ENCODE data around the gene CMKLR1. TPM values are rescaled to one million over a fixed set of nuclear protein-coding genes. Genes with fewer than 3 reads are reported as not detected.

CMKLR1 gene
- total and polyA plus RNA-seq, 2 donors (not counting 1 experiment from before 2014, with no cell fraction given) = 0.82 TPM; not detected in 1

DNA sequence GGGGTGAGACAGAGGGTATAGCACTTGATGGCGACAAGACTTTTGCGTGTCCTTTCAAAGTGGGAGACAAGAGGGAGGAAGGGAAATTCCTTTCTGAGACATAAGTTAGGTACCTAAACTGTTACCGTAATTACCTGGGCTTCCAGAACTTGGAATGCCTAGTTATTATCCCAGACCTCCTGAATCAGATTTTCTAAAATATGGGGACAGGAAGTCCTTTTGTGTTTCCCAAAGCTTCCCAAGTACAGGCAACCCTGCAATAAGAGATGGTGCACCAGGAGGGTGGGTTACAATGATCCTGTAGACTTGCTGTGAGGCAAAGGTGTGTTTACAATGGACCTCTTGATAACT is 83.9 kb downstream of the CMKLR1 start:
- Histone ChIP-seq H3K4me2 (ENCODE audit: extremely low read depth, insufficient read depth, low read length) (no peak overlapping the region), H3K4me1 (ENCODE audit: control insufficient read depth, extremely low read depth, insufficient read depth, low read length) (no peaks in the 10 kb centered on the region), H4K20me1 (ENCODE audit: control insufficient read depth, extremely low read depth, insufficient read depth, low read length) (no peaks in the 10 kb centered on the region), H2AFZ (ENCODE audit: low read length) (no peak overlapping the region), H3K9ac (ENCODE audit: insufficient read depth, low read length) (no peak overlapping the region), H3K27me3 (ENCODE audit: control insufficient read depth, insufficient read depth, low read length) (no peaks in the 10 kb centered on the region), H3K79me2 (ENCODE audit: control insufficient read depth, insufficient read depth, low read length) (no peaks in the 10 kb centered on the region), H3K36me3 (ENCODE audit: control insufficient read depth, insufficient read depth, low read length) (no peaks in the 10 kb centered on the region), H3K27ac (ENCODE audit: insufficient read depth, low read length) (no peak overlapping the region), H3K9me3 (ENCODE audit: control insufficient read depth, insufficient read depth, low read depth, low read length) (no peaks in the 10 kb centered on the region), H3K4me3 (replicated peaks in 1 of 4; ENCODE audit: control extremely low read depth in 1 of 4, insufficient read depth in 1 of 4, low read depth in 3 of 4, low read length in 4 of 4) (no peak overlapping the region)
- no peak for TF ChIP-seq EZH2 (IDR thresholded peaks at IDR 0.05; ENCODE audit: low read length, missing control alignments)
- DNase-seq (ENCODE audit: low read depth in 2 of 2) = no peak

DNA sequence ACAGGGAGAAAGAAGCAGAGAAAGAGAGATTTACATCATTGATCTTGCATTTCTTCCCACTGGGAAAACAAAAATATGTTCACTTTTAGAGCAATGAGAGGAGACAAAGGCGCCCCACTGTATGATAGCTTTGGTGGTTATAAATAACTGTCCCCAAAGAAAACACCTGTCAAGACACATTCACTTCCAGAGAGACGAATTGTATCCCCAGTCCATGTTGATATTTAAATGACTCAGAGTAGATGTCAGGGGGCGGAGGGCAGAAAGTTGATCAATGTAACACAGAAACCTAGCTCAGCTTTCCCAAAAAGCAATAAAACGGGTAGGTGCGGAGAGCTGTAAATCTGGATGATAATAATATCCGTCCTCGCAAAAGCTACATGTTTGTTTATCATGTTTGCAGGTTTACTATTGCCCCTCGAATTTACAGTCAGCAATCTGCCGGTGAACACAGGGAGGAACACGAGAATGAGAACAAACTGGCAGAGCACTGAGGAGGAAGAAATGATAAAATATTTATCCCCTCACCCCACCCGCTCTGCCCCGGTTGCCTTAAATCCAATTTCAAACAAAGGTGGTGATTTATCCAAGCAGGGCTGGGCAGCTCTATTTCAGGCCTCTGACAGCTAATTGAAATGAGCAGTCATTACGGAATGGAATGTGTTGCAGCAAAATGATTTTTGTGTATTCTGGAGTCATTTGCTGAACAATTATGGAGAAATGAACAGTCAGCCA is 84.4 kb downstream of the CMKLR1 start:
- Histone ChIP-seq H3K27me3 (ENCODE audit: control insufficient read depth, insufficient read depth, low read length) (no peaks in the 10 kb centered on the region), H2AFZ (ENCODE audit: low read length) (no peak overlapping the region), H3K36me3 (ENCODE audit: control insufficient read depth, insufficient read depth, low read length) (no peaks in the 10 kb centered on the region), H3K9ac (ENCODE audit: insufficient read depth, low read length) (no peak overlapping the region), H3K27ac (ENCODE audit: insufficient read depth, low read length) (no peak overlapping the region), H3K79me2 (ENCODE audit: control insufficient read depth, insufficient read depth, low read length) (no peaks in the 10 kb centered on the region), H3K9me3 (ENCODE audit: control insufficient read depth, insufficient read depth, low read depth, low read length) (no peaks in the 10 kb centered on the region), H4K20me1 (ENCODE audit: control insufficient read depth, extremely low read depth, insufficient read depth, low read length) (no peaks in the 10 kb centered on the region), H3K4me1 (ENCODE audit: control insufficient read depth, extremely low read depth, insufficient read depth, low read length) (no peaks in the 10 kb centered on the region), H3K4me2 (ENCODE audit: extremely low read depth, insufficient read depth, low read length) (no peak overlapping the region), H3K4me3 (replicated peaks in 1 of 4; ENCODE audit: control extremely low read depth in 1 of 4, insufficient read depth in 1 of 4, low read depth in 3 of 4, low read length in 4 of 4) (no peak overlapping the region)
- DNase-seq (ENCODE audit: low read depth in 2 of 2) = no peak
- TF ChIP-seq, protein P1, sequence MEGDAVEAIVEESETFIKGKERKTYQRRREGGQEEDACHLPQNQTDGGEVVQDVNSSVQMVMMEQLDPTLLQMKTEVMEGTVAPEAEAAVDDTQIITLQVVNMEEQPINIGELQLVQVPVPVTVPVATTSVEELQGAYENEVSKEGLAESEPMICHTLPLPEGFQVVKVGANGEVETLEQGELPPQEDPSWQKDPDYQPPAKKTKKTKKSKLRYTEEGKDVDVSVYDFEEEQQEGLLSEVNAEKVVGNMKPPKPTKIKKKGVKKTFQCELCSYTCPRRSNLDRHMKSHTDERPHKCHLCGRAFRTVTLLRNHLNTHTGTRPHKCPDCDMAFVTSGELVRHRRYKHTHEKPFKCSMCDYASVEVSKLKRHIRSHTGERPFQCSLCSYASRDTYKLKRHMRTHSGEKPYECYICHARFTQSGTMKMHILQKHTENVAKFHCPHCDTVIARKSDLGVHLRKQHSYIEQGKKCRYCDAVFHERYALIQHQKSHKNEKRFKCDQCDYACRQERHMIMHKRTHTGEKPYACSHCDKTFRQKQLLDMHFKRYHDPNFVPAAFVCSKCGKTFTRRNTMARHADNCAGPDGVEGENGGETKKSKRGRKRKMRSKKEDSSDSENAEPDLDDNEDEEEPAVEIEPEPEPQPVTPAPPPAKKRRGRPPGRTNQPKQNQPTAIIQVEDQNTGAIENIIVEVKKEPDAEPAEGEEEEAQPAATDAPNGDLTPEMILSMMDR (conservative IDR thresholded peaks at IDR 0.05 in 1 of 2, IDR thresholded peaks at IDR 0.05 in 1 of 2; ENCODE audit: low read depth in 1 of 2, low read length in 2 of 2) = no peak
- TF ChIP-seq EZH2 (IDR thresholded peaks at IDR 0.05; ENCODE audit: low read length, missing control alignments) = no peak

DNA sequence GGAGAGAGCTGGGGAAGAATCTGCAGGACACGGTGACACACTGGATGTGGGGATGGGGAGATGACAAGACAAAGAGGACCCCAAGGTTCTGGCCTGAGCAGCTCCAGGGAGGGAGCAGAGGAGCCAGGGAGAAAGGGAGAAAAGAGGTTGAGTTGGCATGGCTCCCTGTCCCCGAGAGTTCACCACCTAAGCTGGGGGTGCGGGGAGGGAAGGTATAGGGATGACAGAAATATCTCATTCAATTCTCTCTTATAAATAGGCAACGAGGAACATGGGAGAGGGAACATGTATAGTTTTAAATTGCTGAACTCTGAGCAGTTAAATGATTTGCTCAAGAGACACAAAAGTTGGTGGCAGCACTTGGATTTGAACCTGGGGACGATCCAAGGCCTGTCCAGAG is 85.1 kb downstream of the CMKLR1 start:
- DNase-seq (ENCODE audit: low read depth in 2 of 2) = no peak
- H4K20me1 ChIP-seq (ENCODE audit: control insufficient read depth, extremely low read depth, insufficient read depth, low read length) = no peaks in the 10 kb centered on the region
- H3K4me2 ChIP-seq (ENCODE audit: extremely low read depth, insufficient read depth, low read length) = no peak overlapping the region
- no peaks in the 10 kb centered on the region for H3K36me3 ChIP-seq (ENCODE audit: control insufficient read depth, insufficient read depth, low read length)
- H3K9ac ChIP-seq (ENCODE audit: insufficient read depth, low read length) = no peak overlapping the region
- H3K4me1 ChIP-seq (ENCODE audit: control insufficient read depth, extremely low read depth, insufficient read depth, low read length) = no peaks in the 10 kb centered on the region
- no peak overlapping the region for H3K4me3 ChIP-seq (replicated peaks in 1 of 4; ENCODE audit: control extremely low read depth in 1 of 4, insufficient read depth in 1 of 4, low read depth in 3 of 4, low read length in 4 of 4)
- no peaks in the 10 kb centered on the region for H3K9me3 ChIP-seq (ENCODE audit: control insufficient read depth, insufficient read depth, low read depth, low read length)
- H2AFZ ChIP-seq (ENCODE audit: low read length) = no peak overlapping the region
- H3K79me2 ChIP-seq (ENCODE audit: control insufficient read depth, insufficient read depth, low read length) = no peaks in the 10 kb centered on the region
- no peaks in the 10 kb centered on the region for H3K27me3 ChIP-seq (ENCODE audit: control insufficient read depth, insufficient read depth, low read length)
- TF ChIP-seq, protein P1 (conservative IDR thresholded peaks at IDR 0.05 in 1 of 2, IDR thresholded peaks at IDR 0.05 in 1 of 2; ENCODE audit: low read depth in 1 of 2, low read length in 2 of 2) = no peak
- no peak for TF ChIP-seq EZH2 (IDR thresholded peaks at IDR 0.05; ENCODE audit: low read length, missing control alignments)
- no peak overlapping the region for H3K27ac ChIP-seq (ENCODE audit: insufficient read depth, low read length)

Measured in fibroblast of lung (primary cell).